A673 (cell line): ENCODE data around the gene GALNT2. TPM values are rescaled to one million over a fixed set of nuclear protein-coding genes. Genes with fewer than 3 reads are reported as not detected.
A peak's percentile ranks its signal among the peaks of the same experiment; 100 is the strongest.

Experiments
- BruUV-seq: library from RNA; stranded (reverse); fragments of 400-500 nt; replicated peaks from 2 replicates; lab custom pipeline; 2021; lab: Mats Ljungman, UMichigan
- CTCF ChIA-PET: fragments of 300-600 bp; sonication (Branson Sonifier 250); formaldehyde crosslinking; loops from one replicate; lab custom pipeline; 2022; ENCODE audit warnings: antibody characterized with exemption; lab: Charles Lee
- POLR2A ChIA-PET: fragments of 300-600 bp; sonication (Branson Sonifier 250); formaldehyde crosslinking; loops from one replicate; lab custom pipeline; 2022; ENCODE audit warnings: antibody characterized with exemption; ENCODE audit not compliant: low non-redundant PET; lab: Charles Lee
- DNase-seq: peaks from one replicate; pipeline ENCODE4 v3.0.0-alpha.2; 2015; ENCODE audit warnings: low spot score
- H3K27ac ChIP-seq: fragments of 200-600 bp; sonication (generic); 2 replicates; pipeline ENCODE4 v1.5.1; 2016; ENCODE audit warnings: mixed run types, low read depth, mild to moderate bottlenecking, mixed read lengths, antibody characterized with exemption, low read length; ENCODE audit not compliant: poor library complexity, severe bottlenecking
- H3K27me3 ChIP-seq: fragments of 200-600 bp; sonication (generic); replicated peaks from 2 replicates; pipeline ENCODE4 v1.6.1; 2017; ENCODE audit warnings: mixed run types, low read depth, mild to moderate bottlenecking, mixed read lengths, antibody characterized with exemption, low read length; ENCODE audit not compliant: insufficient read depth, poor library complexity
- H3K36me3 ChIP-seq: fragments of 200-600 bp; sonication (generic); 2 replicates; pipeline ENCODE4 v1.6.1; 2016; ENCODE audit warnings: mixed run types, mild to moderate bottlenecking, mixed read lengths, antibody characterized with exemption, low read length; ENCODE audit not compliant: insufficient read depth, poor library complexity, severe bottlenecking
- H3K4me1 ChIP-seq: fragments of 200-600 bp; sonication (generic); 2 replicates; pipeline ENCODE4 v1.6.1; 2017; ENCODE audit warnings: mixed run types, mild to moderate bottlenecking, mixed read lengths, antibody characterized with exemption, low read length; ENCODE audit not compliant: insufficient read depth, poor library complexity, severe bottlenecking
- H3K4me3 ChIP-seq: fragments of 200-600 bp; sonication (generic); 2 replicates; pipeline ENCODE4 v1.5.1; 2016; ENCODE audit warnings: low read depth, mixed run types, mild to moderate bottlenecking, mixed read lengths, low read length; ENCODE audit not compliant: poor library complexity, severe bottlenecking
- H3K9me3 ChIP-seq: fragments of 200-600 bp; sonication (generic); 2 replicates; pipeline ENCODE4 v1.6.1; 2016; ENCODE audit warnings: mixed run types, low read depth, mild to moderate bottlenecking, mixed read lengths, antibody characterized with exemption, low read length; ENCODE audit not compliant: poor library complexity, severe bottlenecking
- CTCF ChIP-seq: fragments of 300-800, 200-600 bp; sonication (generic); conservative IDR thresholded peaks from 2 replicates; pipeline ENCODE4 v1.5.1; 2017; ENCODE audit warnings: low read depth, mild to moderate bottlenecking, antibody characterized with exemption, low read length, moderate library complexity, mixed read lengths
- EZH2 ChIP-seq: fragments of 200-600 bp; sonication (generic); IDR thresholded peaks from 2 replicates; pipeline ENCODE4 v1.6.1; 2017; ENCODE audit warnings: borderline replicate concordance, low read depth, mild to moderate bottlenecking, mixed read lengths, antibody characterized with exemption, low read length; ENCODE audit not compliant: poor library complexity, severe bottlenecking
- intact Hi-C: fragments of 100-400 bp; cut with micrococcal nuclease; formaldehyde crosslinking; loops from one replicate; pipeline ENCODE4 v1.10.0; 2022; ENCODE audit not compliant: unreplicated experiment
- total RNA-seq: library from RNA; stranded (reverse); gene quantifications from 2 replicates; pipeline ENCODE4 v1.2.3, GENCODE V29; 2021

Gene GALNT2
- total RNA-seq, 1 experiment from 2014 or later = 94.6 TPM

GRCh38 chr1:230303069-230303468 is 236.0 kb downstream of the GALNT2 start:
- no TSS peak for BruUV-seq
- intact Hi-C loops = no loop called here
- CTCF ChIA-PET = no interaction called here
- POLR2A ChIA-PET = no interaction called here
- Histone ChIP-seq H3K36me3 (no peaks in the 10 kb centered on the region), H3K4me1 (peaks cover 24% of the 10 kb centered on the region), H3K9me3 (no peaks in the 10 kb centered on the region), H3K27me3 (no peaks in the 10 kb centered on the region), H3K4me3 (no peak overlapping the region), H3K27ac (no peak overlapping the region)
- no peak for TF ChIP-seq EZH2
- TF ChIP-seq CTCF = peak; percentile 30; the same call in 1 of the 2 replicates
- no peak for DNase-seq

DNA sequence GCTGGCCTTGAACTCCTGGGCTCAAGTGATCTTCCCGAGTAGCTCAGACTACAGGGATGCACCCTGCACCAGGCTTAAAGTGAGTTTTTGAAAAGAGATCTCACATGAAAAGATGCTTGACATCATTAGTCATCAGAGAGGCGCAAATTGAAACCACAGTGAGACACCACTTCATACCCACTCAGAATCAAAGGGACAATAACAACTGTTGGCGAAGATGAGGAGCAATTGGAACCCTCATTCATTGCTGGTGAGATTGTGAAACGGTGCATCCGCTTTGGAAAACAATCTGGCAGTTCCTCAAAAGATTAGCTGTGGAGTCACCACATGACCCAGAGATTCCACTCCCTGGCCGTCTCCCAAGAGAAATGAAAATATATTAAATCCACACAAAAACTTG is 236.8 kb downstream of the GALNT2 start:
- CTCF ChIA-PET = interaction anchor here (0.6 kb wide), 1 partner anchor 88 kb away, joined by 3 read pairs; no protein-coding TSS in a partner anchor
- Histone ChIP-seq H3K9me3 (no peaks in the 10 kb centered on the region), H3K4me3 (no peak overlapping the region), H3K36me3 (no peaks in the 10 kb centered on the region), H3K27me3 (no peaks in the 10 kb centered on the region), H3K4me1 (peaks cover 24% of the 10 kb centered on the region), H3K27ac (peak overlapping the region; percentile 4)
- no peak for TF ChIP-seq EZH2
- no peak for TF ChIP-seq CTCF
- intact Hi-C loops = no loop called here
- POLR2A ChIA-PET = no interaction called here
- DNase-seq = peak; percentile 83
- no TSS peak for BruUV-seq

DNA sequence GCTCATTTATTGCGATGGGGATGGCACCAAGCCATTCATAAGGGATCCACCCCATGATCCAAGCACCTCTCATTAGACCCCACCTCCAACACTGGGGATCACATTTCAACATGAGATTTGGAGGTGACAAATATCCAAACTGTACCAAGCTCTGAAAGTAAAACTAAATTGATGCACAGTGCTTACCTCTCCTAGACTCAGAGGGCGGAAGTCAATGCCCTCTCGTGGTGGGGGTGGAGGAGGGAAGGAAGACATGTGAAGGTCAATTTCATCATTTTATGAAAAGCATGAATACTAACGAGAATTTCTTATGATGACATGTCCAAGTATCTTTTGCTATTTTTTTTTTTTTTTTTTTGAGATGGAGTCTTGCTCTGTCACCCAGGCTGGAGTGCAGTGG is 239.1 kb downstream of the GALNT2 start:
- BruUV-seq = no TSS peak
- POLR2A ChIA-PET = no interaction called here
- TF ChIP-seq EZH2 (no peak), CTCF (no peak)
- CTCF ChIA-PET = no interaction called here
- H3K27ac ChIP-seq = no peak overlapping the region
- no peak overlapping the region for H3K4me3 ChIP-seq
- peaks cover 24% of the 10 kb centered on the region for H3K4me1 ChIP-seq
- no peak for DNase-seq
- no peaks in the 10 kb centered on the region for H3K27me3 ChIP-seq
- intact Hi-C loops = loop anchor here (5.0 kb wide), 2 partner anchors 799 to 1634 kb away; partner anchors contain the start of gene NUP133
- H3K36me3 ChIP-seq = no peaks in the 10 kb centered on the region
- no peaks in the 10 kb centered on the region for H3K9me3 ChIP-seq
